Liver (tissue), 3 donors: ENCODE data around the gene DGKB.

Source experiments
- EGR1 ChIP-seq, 2 donors: IDR thresholded peaks; 2 replicates each; pipeline ENCODE4 v1.6.1; 2016 to 2018; ENCODE audit warnings: antibody characterized with exemption in 2 of 2, low read depth in 2 of 2
- HNF4A ChIP-seq, 2 donors: conservative IDR thresholded peaks; 2 replicates each; pipeline ENCODE4 v1.6.1; 2016; ENCODE audit warnings: antibody characterized with exemption in 2 of 2, mild to moderate bottlenecking in 2 of 2
- RAD21 ChIP-seq, 2 donors: IDR thresholded peaks; 2 replicates each; pipeline ENCODE4 v1.6.1; 2016; ENCODE audit warnings: antibody characterized with exemption in 2 of 2, mild to moderate bottlenecking in 2 of 2
- RXRA ChIP-seq, 2 donors: IDR thresholded peaks; 2 replicates each; pipeline ENCODE4 v1.6.1; 2017 to 2018; ENCODE audit warnings: antibody characterized with exemption in 2 of 2, mild to moderate bottlenecking in 1 of 2
- YY1 ChIP-seq: IDR thresholded peaks from 2 replicates; pipeline ENCODE4 v1.6.1; 2016; ENCODE audit warnings: antibody characterized with exemption, mild to moderate bottlenecking
- TF ChIP-seq, protein P1 (sequence below): fragments of 150-350 bp; IDR thresholded peaks from 2 replicates; pipeline ENCODE4 v1.5.1; 2017; ENCODE audit warnings: improper control_type of control experiment, low read depth, low read length; ENCODE audit not compliant: missing input control
- donor health status: healthy.
- donor health status: healthy.

DNA sequence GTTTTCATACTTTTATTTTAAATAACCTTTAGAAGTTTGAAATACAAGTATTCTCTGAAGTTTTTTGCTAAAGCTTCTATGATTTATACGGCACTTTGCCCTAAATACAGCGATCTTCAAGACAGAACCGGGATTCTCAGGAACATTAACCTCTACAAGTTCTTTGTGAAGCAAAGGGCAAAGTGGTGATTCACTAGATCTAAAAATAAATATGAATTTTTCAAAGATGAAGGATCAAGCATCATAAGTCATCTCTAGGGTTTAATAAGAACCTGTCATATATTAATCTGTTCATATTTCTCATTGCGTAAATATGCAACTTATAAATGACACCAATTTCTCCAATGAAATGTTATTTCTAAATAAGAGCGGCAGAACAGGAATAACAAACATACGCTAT is 30.7 kb downstream of the DGKB start:
- TF ChIP-seq HNF4A (conservative IDR thresholded peaks at IDR 0.05) = no peak
- TF ChIP-seq YY1 = no peak
- TF ChIP-seq, protein P1, sequence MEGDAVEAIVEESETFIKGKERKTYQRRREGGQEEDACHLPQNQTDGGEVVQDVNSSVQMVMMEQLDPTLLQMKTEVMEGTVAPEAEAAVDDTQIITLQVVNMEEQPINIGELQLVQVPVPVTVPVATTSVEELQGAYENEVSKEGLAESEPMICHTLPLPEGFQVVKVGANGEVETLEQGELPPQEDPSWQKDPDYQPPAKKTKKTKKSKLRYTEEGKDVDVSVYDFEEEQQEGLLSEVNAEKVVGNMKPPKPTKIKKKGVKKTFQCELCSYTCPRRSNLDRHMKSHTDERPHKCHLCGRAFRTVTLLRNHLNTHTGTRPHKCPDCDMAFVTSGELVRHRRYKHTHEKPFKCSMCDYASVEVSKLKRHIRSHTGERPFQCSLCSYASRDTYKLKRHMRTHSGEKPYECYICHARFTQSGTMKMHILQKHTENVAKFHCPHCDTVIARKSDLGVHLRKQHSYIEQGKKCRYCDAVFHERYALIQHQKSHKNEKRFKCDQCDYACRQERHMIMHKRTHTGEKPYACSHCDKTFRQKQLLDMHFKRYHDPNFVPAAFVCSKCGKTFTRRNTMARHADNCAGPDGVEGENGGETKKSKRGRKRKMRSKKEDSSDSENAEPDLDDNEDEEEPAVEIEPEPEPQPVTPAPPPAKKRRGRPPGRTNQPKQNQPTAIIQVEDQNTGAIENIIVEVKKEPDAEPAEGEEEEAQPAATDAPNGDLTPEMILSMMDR = no peak
- no peak for TF ChIP-seq EGR1 (IDR thresholded peaks at IDR 0.05; ENCODE audit: low read depth in 2 of 2)
- no peak for TF ChIP-seq RXRA (IDR thresholded peaks at IDR 0.05)
- no peak for TF ChIP-seq RAD21 (IDR thresholded peaks at IDR 0.05)
